WTC11 (cell line): ENCODE measurements around the gene CACNA1C.

Experiments used
- ATF2 ChIP-seq: sonication (generic); formaldehyde crosslinking; IDR thresholded peaks from 2 replicates; pipeline ENCODE4 v1.8.1; 2022; ENCODE audit warnings: low read depth, missing genetic modification reagents, borderline replicate concordance
- CREB1 ChIP-seq: sonication (generic); formaldehyde crosslinking; IDR thresholded peaks from 2 replicates; pipeline ENCODE4 v1.8.0; 2023; ENCODE audit warnings: mild to moderate bottlenecking, missing genetic modification reagents
- CTCF ChIP-seq: fragments of 200-600 bp; IDR thresholded peaks from 2 replicates; pipeline ENCODE4 v1.8.0; 2022; ENCODE audit warnings: antibody characterized with exemption
- SP1 ChIP-seq: sonication (generic); formaldehyde crosslinking; conservative IDR thresholded peaks from 2 replicates; pipeline ENCODE4 v1.8.1; 2022; ENCODE audit warnings: missing genetic modification reagents
- STAT6 ChIP-seq: sonication (generic); formaldehyde crosslinking; conservative IDR thresholded peaks from 2 replicates; pipeline ENCODE4 v1.8.1; 2023; ENCODE audit warnings: mild to moderate bottlenecking, low read depth, missing genetic modification reagents, moderate library complexity
- TCF7 ChIP-seq: sonication (generic); formaldehyde crosslinking; IDR thresholded peaks from 2 replicates; pipeline ENCODE4 v1.8.0; 2022; ENCODE audit warnings: mild to moderate bottlenecking, low read depth, missing genetic modification reagents, moderate library complexity

- TF ChIP-seq CTCF: no peak
- TF ChIP-seq ATF2 (CRISPR knock-in tag): no peak
- no peak for TF ChIP-seq SP1 (CRISPR knock-in tag)
- no peak for TF ChIP-seq TCF7 (CRISPR knock-in tag)
- TF ChIP-seq CREB1 (CRISPR knock-in tag): no peak
- TF ChIP-seq STAT6 (CRISPR knock-in tag): no peak
These were observed 599.8 kb downstream of the CACNA1C start for GRCh38 chr12:2652401-2653081.
